Measurements from ENCODE around the gene KRTAP20-4. TPM values are rescaled to one million over a fixed set of nuclear protein-coding genes. Genes with fewer than 3 reads are reported as not detected.

Gene KRTAP20-4
- total RNA-seq = not detected

- DNase-seq (ENCODE audit: low spot score in 2 of 2) (no peak), FAIRE-seq (no peak)
Measured at GRCh38 chr21:30620522-30620921, at the start of gene KRTAP20-4. KRTAP20-4 (plus strand) TSS chr21:30620627.

- DNase-seq (ENCODE audit: low spot score in 2 of 2) (no peak), FAIRE-seq (no peak)
Measured at GRCh38 chr21:30577766-30578165, 42.7 kb upstream of the KRTAP20-4 start.

DNA sequence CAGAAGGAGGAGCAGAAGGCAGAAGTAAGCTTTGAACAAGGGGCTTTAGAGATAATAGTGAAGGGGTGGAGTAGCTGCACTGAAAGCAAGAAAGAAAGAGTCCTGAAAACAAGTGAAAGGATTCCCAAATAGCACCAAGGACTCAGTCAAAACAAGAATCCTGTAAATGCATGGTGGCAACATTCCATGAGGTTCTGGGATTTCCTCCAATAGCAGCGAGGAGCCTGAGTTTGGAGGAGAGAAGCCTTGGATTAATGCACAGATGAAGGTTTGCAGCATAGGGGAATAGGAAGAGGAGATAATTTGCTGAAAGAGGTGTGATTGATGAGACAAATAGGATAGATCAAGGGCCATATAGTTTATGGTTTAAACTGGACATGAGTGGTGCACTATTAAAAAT, 41.1 kb upstream of the KRTAP20-4 start:
- FAIRE-seq (no peak), DNase-seq (ENCODE audit: low spot score in 2 of 2) (no peak)

DNA sequence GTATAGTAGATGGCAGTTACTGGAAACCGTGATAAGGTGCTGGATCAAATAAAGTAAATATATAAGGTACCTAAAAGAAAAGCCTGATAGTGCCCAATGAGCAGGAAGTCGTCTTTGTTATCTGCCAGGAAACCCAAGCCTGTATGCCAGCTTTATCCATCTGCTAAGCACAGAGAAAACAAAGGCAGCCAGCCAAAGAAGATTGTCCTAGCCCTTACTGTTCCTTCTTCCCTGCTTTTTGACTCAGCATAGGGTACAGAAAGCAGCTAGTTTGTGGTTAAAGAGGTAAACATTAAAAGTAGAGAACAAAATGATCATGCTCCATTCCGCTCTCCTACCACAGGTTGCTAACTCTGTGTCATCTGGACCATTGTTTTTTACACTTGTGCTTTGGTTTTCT, 40.3 kb upstream of the KRTAP20-4 start:
- no peak for FAIRE-seq
- no peak for DNase-seq (ENCODE audit: low spot score in 2 of 2)

GRCh38 chr21:30582870-30583269, 37.6 kb upstream of the KRTAP20-4 start:
- DNase-seq (ENCODE audit: low spot score in 2 of 2) = no peak
- no peak for FAIRE-seq

DNA sequence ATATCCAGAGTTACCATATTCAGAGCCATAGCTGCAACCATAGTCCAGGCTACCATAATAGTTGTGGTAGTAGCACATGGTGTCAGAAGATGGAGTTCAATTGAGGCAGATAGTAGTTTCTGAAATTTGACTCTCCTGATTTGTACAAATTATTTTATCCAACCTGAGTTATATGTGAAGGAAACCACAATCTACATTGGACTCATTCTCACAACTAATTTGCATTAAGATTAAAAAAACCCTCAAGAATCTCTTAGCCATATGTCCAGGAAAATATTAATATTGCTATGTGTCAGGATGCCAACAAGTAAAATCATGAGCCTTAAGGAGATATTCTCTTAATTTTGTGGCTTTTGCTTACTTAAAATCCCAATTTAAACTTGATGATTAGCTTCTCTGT, 30.1 kb upstream of the KRTAP20-4 start, which contains the start of gene KRTAP22-2:
KRTAP22-2 (minus strand) TSS at position 101 of the 400 bp plus-strand sequence.
- FAIRE-seq = no peak
- no peak for DNase-seq (ENCODE audit: low spot score in 2 of 2)

- no peak for FAIRE-seq
- DNase-seq (ENCODE audit: low spot score in 2 of 2) = no peak
Measured at GRCh38 chr21:30592140-30592539, 28.3 kb upstream of the KRTAP20-4 start, which contains the start of gene KRTAP6-3. KRTAP6-3 (plus strand) TSS chr21:30592440; CDS start chr21:30592446, 6 bp downstream.

DNA sequence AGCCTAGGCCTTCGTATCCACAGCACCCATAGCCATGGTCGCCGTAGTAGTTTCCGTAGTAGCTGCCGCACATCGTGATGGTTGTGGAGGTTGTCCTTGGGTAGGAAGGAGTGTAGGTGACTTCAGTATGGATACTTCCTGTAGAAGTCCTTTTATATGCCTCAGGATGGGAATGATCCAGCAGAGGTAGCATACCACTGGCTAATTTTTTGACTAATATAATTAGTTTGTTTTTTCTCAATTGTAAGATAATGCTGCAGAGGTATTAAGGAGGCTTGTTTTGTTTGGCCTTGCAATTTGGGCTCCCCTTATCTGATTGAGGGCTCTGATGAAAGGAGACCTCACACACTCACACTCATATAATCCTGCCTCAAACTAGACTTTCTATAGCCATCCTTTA, 21.6 kb upstream of the KRTAP20-4 start, which contains the start of gene KRTAP6-2:
KRTAP6-2 (minus strand) TSS at position 101 of the 400 bp plus-strand sequence; CDS start at position 73, 28 bp downstream.
- FAIRE-seq = no peak

GRCh38 chr21:30600787-30601186, 19.6 kb upstream of the KRTAP20-4 start, which contains the start of gene KRTAP22-1:
KRTAP22-1 (plus strand) TSS chr21:30601087.
- FAIRE-seq (no peak), DNase-seq (ENCODE audit: low spot score in 2 of 2) (no peak)

More for the DNA sequence above, 21.6 kb upstream of the KRTAP20-4 start, which contains the start of gene KRTAP6-2:
- DNase-seq (ENCODE audit: low spot score in 2 of 2) = no peak

- FAIRE-seq = no peak
- DNase-seq (ENCODE audit: low spot score in 2 of 2) = no peak
Measured at GRCh38 chr21:30605968-30606367, 14.5 kb upstream of the KRTAP20-4 start.

- no peak for FAIRE-seq
- DNase-seq (ENCODE audit: low spot score in 2 of 2) = no peak
Measured at GRCh38 chr21:30612132-30612531, 8.3 kb upstream of the KRTAP20-4 start.

DNA sequence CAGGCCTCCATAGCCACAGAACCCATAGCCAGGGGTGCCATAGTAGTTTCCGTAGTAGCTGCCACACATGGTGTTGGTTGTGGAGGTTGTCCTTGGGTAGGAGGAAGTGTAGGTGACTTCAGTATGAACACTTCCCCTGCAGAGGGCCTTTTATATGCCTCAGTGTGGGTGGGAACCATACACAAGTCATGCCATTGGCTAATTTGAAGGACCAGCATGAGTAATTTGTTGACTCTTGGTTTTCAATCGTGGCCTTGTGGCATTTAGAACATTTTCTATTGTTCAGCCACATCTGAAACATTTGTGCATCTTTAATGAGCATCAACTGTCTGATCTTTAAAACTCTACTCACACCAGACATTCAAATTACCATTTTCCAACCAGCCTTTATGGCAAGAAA, 6.6 kb upstream of the KRTAP20-4 start, which contains the start of gene KRTAP6-1:
KRTAP6-1 (minus strand) TSS at position 95 of the 400 bp plus-strand sequence; CDS start at position 69, 26 bp downstream.
- no peak for DNase-seq (ENCODE audit: low spot score in 2 of 2)
- FAIRE-seq = no peak

GRCh38 chr21:30615199-30615598, 5.2 kb upstream of the KRTAP20-4 start:
- FAIRE-seq = no peak
- no peak for DNase-seq (ENCODE audit: low spot score in 2 of 2)

DNA sequence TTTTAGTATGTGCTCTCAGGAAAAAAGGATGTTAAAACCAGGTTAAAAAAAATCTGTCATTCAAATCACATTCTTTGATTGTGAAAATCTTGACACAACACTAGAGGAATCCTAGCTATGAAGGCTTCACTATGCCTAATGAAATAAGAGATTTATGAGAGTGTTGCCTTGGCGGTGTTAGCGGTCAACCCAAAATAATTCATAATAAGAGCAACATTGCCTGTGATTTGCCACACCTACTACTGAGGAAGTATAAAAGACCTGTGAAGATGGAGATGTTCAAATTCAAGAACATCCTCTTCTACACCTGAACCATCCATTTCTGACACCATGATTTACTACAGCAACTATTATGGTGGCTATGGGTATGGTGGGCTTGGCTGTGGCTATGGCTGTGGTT, 4.3 kb upstream of the KRTAP20-4 start, which contains the start of gene KRTAP20-1:
KRTAP20-1 (plus strand) TSS at position 301 of the 400 bp plus-strand sequence; CDS start at position 331, 30 bp downstream.
- DNase-seq (ENCODE audit: low spot score in 2 of 2) (no peak), FAIRE-seq (no peak)

DNA sequence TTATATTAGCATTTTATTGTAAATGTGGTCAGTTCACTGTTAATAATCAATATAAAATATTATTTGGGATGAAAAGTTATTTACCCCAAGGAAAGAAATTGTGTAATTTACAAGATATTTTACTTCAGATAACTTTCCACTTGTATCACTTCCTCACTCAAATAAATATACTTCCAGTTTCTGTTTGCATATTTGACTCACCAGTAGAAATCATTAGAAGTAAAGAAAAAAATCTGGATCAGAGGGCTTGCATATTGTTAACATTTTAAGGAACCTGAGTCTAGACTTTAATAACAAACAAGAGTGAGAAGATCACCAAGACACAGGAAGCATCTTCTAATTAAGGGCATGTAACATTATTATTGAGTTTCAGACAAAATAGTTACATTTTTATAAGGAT, 347 bp upstream of the KRTAP20-4 start:
- DNase-seq (ENCODE audit: low spot score in 2 of 2) (no peak), FAIRE-seq (no peak)

GRCh38 chr21:30623362-30623761, 2.9 kb downstream of the KRTAP20-4 start:
- FAIRE-seq = no peak
- DNase-seq (ENCODE audit: low spot score in 2 of 2) = no peak

DNA sequence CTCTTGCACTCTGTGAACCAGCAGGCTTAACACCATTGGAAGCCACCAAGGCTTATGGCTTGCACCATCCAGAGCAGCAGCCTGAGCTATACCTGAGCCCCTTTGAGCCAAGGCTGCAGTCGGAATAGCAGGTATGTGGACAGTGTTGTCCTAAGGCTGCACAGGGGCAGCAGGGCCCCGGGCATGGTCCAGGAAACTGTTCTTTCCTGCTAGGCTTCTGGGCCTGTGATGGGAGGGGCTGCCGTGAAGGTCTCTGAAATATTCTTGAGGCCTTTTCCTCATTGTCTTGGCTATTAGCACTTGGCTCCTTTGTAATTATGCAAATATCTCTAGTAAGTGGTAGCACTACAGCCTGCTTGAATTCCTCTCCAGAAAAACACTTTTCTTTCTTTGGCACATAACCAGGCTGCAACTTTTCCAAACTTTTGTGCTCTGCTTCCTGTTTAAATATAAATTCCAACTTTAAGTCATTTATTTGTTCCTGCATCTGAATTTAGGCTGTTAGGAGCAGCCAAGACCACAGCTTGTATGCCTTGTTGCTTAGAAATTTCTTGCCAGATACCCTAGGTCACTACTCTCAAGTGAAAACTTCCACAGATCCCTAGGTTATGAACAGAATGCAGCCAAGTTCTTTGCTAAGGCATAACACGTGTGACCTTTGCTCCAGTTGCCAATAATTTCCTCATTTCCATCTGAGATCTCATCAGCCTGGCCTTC, 5.2 kb downstream of the KRTAP20-4 start:
- FAIRE-seq = no peak

DNA sequence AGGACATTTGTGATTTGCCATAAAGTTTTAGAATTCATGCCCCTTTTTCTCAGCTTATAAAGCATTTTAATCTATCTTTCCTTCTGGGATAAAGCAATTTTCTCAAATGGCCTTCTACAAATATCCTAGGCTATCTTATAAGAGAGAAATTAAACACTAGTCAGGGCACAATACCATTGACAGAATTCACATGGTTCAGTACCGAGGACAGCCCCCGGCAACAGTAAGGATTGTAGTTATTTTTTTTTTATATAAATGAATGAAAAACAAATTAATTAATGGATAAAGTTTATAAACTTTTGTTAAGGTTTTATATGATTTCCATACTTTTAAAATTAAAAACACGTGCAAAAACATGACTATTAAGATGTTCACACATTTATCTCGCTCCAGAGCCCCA, 7.7 kb downstream of the KRTAP20-4 start:
- FAIRE-seq = no peak
- no peak for DNase-seq (ENCODE audit: low spot score in 2 of 2)

More for the DNA sequence above, 5.2 kb downstream of the KRTAP20-4 start:
- DNase-seq (ENCODE audit: low spot score in 2 of 2) = no peak

DNA sequence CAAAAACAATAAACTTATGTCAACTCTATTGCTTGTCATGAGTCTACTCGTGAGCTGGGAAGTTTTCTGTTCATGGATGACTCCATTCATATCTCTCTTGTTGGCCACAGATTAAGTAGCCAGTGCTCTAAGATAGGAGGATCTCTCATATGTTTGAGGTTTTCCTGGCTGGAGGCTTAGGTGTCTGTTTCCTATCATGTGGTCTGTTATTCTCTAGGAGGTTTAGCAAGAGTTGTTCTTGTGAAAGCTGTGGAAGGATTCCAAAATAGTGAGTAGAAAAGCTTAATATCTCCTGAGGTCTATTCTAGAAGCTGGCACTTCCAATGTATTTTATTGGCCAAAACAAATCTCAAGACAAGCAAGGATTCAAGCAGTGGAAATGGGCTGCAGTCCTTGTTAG, 8.8 kb downstream of the KRTAP20-4 start:
- FAIRE-seq (no peak), DNase-seq (ENCODE audit: low spot score in 2 of 2) (no peak)

GRCh38 chr21:30634906-30635305, 14.5 kb downstream of the KRTAP20-4 start, which contains the start of gene KRTAP20-2:
KRTAP20-2 (plus strand) TSS chr21:30635206; CDS start chr21:30635264, 58 bp downstream.
- no peak for FAIRE-seq
- DNase-seq (ENCODE audit: low spot score in 2 of 2) = no peak

DNA sequence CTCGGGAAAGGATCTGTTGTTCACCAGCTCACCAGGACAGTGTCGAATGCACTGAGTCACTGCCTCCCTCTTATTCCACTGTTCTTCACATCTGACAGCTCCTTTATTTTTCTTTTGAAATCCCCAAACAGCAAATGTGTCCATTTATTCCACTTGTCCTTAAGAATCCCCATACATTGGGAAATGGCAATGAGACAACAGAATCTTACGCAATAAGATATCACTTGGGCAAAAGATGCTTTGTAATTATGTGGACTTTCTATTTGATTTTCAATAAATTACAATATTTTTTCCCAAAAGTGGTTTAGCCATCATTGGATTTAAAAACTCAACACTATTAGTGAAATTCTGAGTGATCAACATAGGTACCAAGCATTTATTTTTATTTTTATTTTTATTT, 18.3 kb downstream of the KRTAP20-4 start:
- DNase-seq (ENCODE audit: low spot score in 2 of 2) (no peak), FAIRE-seq (no peak)

DNA sequence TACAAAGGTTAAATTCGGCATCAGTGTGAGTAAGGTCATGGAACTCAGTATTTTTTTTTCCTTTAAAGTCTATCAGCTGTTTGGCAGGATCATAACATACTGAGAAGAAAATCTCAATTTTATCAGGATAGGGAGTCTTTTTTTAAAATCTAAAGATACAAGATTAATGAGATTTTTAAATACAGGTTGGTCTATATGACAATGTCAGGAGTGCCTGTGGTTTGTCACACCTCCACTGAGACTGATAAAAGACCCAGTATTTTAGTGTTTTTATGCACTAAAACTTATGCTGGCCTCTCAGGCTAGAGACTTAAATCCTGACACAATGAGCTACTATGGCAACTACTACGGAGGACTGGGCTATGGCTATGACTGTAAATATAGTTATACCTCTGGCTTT, 22.1 kb downstream of the KRTAP20-4 start, which contains the start of gene KRTAP20-3:
KRTAP20-3 (plus strand) TSS at position 301 of the 400 bp plus-strand sequence.
- FAIRE-seq = no peak
- no peak for DNase-seq (ENCODE audit: low spot score in 2 of 2)
